Duodenal mucosa (tissue), 2 donors: ENCODE measurements around the gene SSBP4.
"Not testable (repeated sequence)": the region's sequence is repeated elsewhere in the genome, so short reads cannot be mapped to it uniquely, and the experiment has no call there.

Experiments used
- H3K27ac ChIP-seq: one replicate; pipeline ENCODE4 v1.7.0; 2013; ENCODE audit warnings: low read depth, low read length
- H3K27me3 ChIP-seq, 2 donors: one replicate each; pipeline ENCODE4 v1.7.0; 2013; ENCODE audit warnings: low read length in 2 of 2, control low read depth in 1 of 2; ENCODE audit not compliant: insufficient read depth in 2 of 2, control insufficient read depth in 1 of 2
- H3K36me3 ChIP-seq, 2 donors: one replicate each; pipeline ENCODE4 v1.7.0; 2013; ENCODE audit warnings: low read length in 2 of 2, control low read depth in 1 of 2; ENCODE audit not compliant: insufficient read depth in 2 of 2, control insufficient read depth in 1 of 2
- H3K4me1 ChIP-seq, 2 donors: one replicate each; pipeline ENCODE4 v1.7.0; 2013; ENCODE audit warnings: low read length in 2 of 2, control low read depth in 1 of 2; ENCODE audit not compliant: insufficient read depth in 2 of 2, control insufficient read depth in 1 of 2
- H3K4me3 ChIP-seq, 2 donors: one replicate each; pipeline ENCODE4 v1.7.0; 2013; ENCODE audit warnings: low read length in 2 of 2, low read depth in 1 of 2
- H3K9ac ChIP-seq, 2 donors: one replicate each; pipeline ENCODE4 v1.7.0; 2013; ENCODE audit warnings: low read length in 2 of 2, low read depth in 1 of 2
- H3K9me3 ChIP-seq, 2 donors: one replicate each; pipeline ENCODE4 v1.7.0; 2013; ENCODE audit warnings: low read length in 2 of 2, control low read depth in 1 of 2; ENCODE audit not compliant: control insufficient read depth in 1 of 2

Gene SSBP4

DNA sequence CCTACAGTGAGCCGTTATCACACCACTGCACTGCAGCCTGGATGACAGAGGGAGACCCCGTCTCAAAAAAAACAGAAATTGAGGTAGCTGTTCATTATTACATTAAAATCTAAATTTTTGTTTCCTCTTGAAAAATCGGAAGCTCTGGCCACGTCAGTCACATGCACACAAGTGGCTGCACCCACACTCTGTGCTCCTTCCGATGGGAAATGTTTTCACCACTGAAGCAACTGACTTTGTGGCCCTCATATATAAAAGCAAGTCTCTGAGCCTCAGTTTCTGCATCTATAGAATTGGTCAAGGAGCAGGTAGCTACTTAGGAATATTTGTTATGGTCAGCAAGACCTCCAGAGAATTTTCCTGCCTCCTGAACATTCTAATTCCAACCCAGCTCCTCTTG is 26.3 kb upstream of the SSBP4 start:
- Histone ChIP-seq H3K27me3 (peaks cover 6 to 12% of the 10 kb centered on the region in 2 donors), H3K4me3 (no peak overlapping the region), H3K27ac (no peak overlapping the region), H3K4me1 (peaks cover 10 to 33% of the 10 kb centered on the region in 2 donors), H3K9ac (no peak overlapping the region), H3K9me3 (no peaks in the 10 kb centered on the region), H3K36me3 (peaks cover 0 to 5% of the 10 kb centered on the region in 2 donors)

DNA sequence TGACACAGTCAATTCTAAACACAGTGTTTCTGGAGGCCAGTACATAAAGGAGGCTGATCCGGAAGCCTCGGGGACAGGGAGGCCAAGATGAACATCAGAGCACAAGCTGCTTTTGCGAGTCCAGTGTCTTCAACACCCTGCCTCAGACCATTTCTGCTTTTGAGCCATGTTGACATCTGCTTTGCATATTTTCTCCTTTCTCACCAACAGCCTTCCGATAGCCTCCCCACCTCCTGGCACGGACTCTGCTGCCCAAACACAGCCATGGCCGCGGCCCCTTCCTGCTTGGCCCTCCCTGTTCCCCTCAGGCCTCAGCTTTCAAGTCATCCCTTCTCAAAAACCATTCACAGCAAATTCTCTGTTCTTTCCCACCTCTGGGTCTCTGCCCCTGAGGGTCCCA is 25.4 kb upstream of the SSBP4 start:
- Histone ChIP-seq H3K9ac (no peak overlapping the region), H3K4me3 (peak overlapping the region in 1 of 2 donors; percentile 1), H3K9me3 (no peaks in the 10 kb centered on the region), H3K27ac (no peak overlapping the region), H3K27me3 (peaks cover 6 to 12% of the 10 kb centered on the region in 2 donors), H3K36me3 (peaks cover 0 to 5% of the 10 kb centered on the region in 2 donors), H3K4me1 (peaks cover 10 to 25% of the 10 kb centered on the region in 2 donors)

DNA sequence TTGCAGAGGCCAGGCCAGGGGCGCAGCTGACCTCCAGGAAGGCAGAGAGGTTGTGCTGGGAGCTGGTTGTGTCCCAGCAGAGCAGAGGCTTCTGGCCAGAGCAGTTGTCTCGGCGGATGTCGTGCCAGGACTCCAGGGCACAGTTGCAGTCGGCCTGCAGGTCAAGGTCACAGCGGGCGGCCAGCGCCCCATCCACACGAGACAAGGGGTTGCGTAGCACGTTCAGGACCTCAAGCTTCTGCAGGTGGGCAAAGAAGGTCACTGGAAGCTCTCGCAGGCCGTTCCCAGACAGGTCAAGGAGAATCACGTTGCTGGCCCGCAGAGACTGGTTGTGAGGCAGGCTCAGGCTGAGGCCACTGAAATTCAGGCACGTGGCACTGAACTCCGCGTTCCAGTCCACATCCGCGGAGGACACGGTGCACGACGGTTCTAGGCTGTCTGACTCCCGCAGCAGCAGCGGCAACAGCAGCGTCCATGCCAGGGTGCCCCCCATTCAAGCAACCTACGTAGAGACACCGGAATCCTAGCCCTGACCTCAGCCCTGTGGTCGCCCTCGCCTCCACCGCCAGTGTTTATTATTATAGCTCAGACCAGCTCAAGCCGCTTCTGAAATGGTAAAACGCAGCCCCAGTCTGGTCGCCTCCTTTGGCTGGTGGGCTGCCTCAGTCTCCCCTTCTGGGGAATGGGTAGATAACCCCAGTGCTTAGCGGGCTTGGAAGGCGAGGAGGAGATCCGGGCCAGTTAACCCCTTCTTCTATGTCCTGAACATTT is 22.5 kb upstream of the SSBP4 start:
- H3K9ac ChIP-seq = peak overlapping the region; percentile 10 to 43
- H3K4me1 ChIP-seq = peaks cover 10 to 24% of the 10 kb centered on the region in 2 donors
- no peaks in the 10 kb centered on the region for H3K9me3 ChIP-seq
- H3K27ac ChIP-seq = no peak overlapping the region
- H3K4me3 ChIP-seq = peak overlapping the region; percentile 37 to 48
- H3K27me3 ChIP-seq = peaks cover 6 to 12% of the 10 kb centered on the region in 2 donors
- no peaks in the 10 kb centered on the region for H3K36me3 ChIP-seq

DNA sequence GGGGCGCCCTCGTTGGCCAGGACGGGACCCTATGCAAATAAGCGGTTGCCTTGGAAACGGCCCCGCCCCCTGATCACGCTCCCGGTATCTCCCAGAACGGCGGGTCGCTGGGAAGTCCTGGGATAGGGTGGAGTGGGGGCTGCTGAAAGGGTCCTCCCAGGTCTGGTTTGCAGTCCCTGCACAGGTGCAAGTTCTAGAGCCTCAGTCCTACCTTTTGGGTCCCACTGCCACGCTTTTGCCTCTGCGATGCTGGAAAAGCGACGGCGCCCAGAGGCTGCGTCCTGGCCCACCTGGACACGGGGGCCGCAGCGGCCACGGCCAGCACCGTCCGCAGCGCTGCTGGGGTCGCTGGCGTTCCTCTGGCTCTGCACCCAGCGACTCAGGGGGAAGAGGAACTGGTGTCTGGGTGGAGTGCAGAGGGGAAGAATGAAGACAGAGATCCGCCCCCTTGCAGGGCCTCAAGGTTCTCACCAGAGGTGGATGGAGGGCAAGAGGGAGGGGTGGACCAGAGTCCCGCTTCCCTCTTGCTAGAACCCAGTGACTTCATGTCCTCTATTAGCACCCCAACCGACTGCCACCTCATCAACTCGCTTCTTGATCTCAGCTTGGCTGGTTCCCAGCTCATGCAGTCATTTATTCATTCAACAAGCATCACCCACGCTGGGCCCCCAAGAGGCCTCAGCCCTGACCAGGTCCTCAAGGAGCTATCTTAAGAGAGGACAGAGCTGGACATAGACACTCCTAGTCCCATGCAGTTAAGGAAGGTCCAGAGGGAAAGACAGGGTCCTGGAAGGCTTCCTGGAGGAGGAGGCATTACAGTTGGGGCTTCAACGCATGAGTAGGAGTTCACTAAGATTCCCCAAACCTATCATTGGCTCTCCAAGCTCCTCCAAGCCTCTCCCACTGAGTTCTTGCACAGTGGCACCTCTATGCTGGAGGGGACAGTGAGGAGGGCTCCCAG is 21.7 kb upstream of the SSBP4 start, which contains the start of gene LRRC25:
TSS of gene LRRC25 (minus strand) at position 381 of the 961 bp plus-strand sequence. CDS start 659 bp downstream, outside the sequence.
- Histone ChIP-seq H3K4me3 (peak within 1 kb of the TSS; percentile 37 to 48), H3K9me3 (no peaks in the 10 kb centered on the region), H3K4me1 (peaks cover 18 to 19% of the 10 kb centered on the region in 2 donors)

DNA sequence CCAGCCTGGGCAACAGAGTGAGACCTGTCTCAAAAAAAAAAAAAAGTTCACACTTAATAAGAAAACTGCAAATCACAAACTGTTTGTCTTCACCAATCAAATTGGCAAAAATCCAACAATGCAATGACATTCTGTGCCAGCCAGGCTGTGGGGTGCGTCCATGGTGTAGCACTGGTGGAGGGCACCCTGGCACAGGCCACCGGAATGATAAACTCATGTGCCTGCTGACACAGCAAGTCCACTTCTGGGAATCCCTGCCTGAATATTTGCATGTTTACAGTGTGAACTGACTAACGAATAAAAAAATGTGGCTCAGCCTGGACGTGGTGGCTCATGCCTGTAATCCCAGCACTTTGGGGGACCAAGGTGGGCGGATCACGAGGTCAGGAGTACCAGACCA is 20.2 kb upstream of the SSBP4 start:
- H3K27ac ChIP-seq = no peak overlapping the region
- H3K27me3 ChIP-seq = peaks cover 6 to 12% of the 10 kb centered on the region in 2 donors
- H3K9me3 ChIP-seq = no peaks in the 10 kb centered on the region
- H3K9ac ChIP-seq = no peak overlapping the region
- no peak overlapping the region for H3K4me3 ChIP-seq
- peaks cover 13 to 20% of the 10 kb centered on the region in 2 donors for H3K4me1 ChIP-seq
- H3K36me3 ChIP-seq = no peaks in the 10 kb centered on the region

More for the DNA sequence above, 21.7 kb upstream of the SSBP4 start, which contains the start of gene LRRC25:
- Histone ChIP-seq H3K36me3 (no peaks in the 10 kb centered on the region), H3K27me3 (peaks cover 6 to 12% of the 10 kb centered on the region in 2 donors), H3K9ac (peak within 1 kb of the TSS; percentile 10 to 43), H3K27ac (no peak within 1 kb of the TSS)

DNA sequence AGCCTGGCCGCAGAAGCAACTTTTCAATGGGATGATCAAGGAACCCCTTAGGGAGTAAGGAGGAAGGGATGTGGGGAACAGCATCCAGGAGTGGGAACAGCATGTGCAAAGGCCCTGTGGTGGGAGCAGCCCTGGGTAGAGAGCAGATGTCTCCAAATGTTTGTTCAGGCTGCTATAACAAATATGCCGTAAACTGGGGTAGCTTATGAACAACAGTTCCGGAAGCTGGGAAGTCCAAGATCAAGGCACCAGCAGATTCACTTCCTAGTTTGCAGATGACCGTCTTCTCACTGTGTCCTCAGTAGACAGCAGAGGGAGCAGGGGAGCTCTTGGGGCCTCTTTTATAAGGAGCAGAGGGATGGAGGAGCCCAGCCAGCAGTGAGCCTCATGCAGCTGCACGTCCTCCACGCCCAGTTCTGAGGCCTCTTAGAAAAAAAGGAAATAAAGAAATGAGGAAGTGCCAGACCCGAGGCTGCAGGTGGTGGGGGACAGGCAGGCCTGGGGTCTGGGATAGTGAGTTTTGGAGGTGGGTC is 17.6 kb upstream of the SSBP4 start:
- no peaks in the 10 kb centered on the region for H3K9me3 ChIP-seq
- H3K36me3 ChIP-seq = no peaks in the 10 kb centered on the region
- peaks cover 9 to 20% of the 10 kb centered on the region in 2 donors for H3K4me1 ChIP-seq
- peaks cover 6 to 7% of the 10 kb centered on the region in 2 donors for H3K27me3 ChIP-seq
- peak overlapping the region; percentile 15 for H3K27ac ChIP-seq
- H3K4me3 ChIP-seq = no peak overlapping the region
- H3K9ac ChIP-seq = no peak overlapping the region

DNA sequence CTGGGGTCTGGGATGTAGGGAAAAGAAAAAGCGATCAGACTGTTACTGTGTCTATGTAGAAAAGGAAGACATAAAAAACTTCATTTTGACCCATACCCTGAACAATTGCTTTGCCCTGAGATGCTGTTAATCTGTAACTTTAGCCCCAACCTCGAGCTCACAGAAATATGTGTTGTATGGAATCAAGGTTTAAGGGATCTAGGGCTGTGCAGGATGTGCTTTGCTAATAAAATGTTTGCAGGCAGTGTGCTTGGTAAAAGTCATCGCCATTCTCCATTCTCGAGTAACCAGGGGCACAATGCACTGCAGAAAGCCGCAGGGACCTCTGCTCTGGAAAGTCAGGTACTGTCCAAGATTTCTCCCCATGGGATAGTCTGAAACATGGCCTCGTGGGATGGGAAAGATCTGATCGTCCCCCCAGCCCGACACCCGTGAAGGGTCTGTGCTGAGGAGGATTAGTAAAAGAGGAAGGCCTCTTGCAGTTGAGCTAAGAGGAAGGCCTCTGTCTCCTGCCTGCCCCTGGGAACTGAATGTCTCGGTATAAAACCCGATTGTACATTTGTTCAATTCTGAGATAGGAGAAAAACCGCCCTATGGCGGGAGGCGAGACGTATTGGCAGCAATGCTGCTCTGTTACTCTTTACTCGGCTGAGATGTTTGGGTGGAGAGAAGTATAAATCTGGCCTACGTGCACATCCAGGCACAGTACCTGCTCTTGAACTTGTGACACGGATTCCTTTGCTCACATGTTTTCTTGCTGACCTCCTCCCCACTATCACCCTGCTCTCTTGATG is 16.5 kb upstream of the SSBP4 start:
- peaks cover 0 to 12% of the 10 kb centered on the region in 2 donors for H3K4me1 ChIP-seq
- not testable (repeated sequence) for H3K4me3 ChIP-seq, H3K27ac ChIP-seq, H3K36me3 ChIP-seq, H3K27me3 ChIP-seq, H3K9ac ChIP-seq, H3K9me3 ChIP-seq

DNA sequence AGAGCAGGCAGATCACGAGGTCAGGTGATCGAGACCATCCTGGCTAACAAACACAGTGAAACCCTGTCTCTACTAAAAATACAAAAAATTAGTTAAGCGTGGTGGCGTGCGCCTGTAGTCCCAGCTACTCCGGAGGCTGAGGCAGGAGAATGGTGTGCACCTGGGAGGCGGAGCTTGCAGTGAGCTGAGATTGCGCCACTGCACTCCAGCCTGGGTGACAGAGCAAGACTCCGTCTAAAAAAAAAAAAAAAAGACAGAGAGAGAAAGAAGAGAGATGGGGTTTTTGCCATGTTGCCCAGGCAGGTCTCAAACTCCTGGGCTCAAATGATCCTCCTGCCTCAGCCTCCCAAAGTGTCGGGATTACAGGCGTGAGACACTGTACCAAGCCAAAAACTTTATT is 13.4 kb upstream of the SSBP4 start:
- not testable (repeated sequence) for H3K36me3 ChIP-seq, H3K27ac ChIP-seq, H3K4me1 ChIP-seq, H3K27me3 ChIP-seq, H3K9ac ChIP-seq, H3K9me3 ChIP-seq, H3K4me3 ChIP-seq

DNA sequence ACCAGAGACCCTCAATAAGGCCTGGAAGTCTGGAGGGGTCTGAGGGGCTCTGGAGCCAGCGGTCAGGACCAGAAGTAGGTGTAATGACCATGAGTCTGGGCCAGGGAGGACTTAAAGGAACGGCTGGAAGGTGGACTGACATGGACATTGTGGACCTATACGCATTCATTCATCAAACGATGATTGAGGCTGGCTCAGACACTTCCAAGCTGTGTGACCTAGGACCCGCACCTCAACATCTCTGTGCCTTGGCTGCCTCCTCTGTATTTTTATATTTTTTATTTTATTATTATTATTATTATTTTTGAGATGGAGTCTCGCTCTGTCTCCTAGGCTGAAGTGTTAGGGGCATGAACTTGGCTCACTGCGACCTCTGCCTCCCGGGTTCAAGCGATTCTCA is 12.4 kb upstream of the SSBP4 start:
- H3K36me3 ChIP-seq = no peaks in the 10 kb centered on the region
- no peak overlapping the region for H3K27ac ChIP-seq
- no peaks in the 10 kb centered on the region for H3K9me3 ChIP-seq
- peaks cover 0 to 9% of the 10 kb centered on the region in 2 donors for H3K4me1 ChIP-seq
- no peak overlapping the region for H3K9ac ChIP-seq
- H3K27me3 ChIP-seq = no peaks in the 10 kb centered on the region
- H3K4me3 ChIP-seq = no peak overlapping the region
